Endodermal cell (in vitro differentiated cells): ENCODE data around the gene ARHGAP27. TPM values are rescaled to one million over a fixed set of nuclear protein-coding genes. Genes with fewer than 3 reads are reported as not detected.
A peak's percentile ranks its signal among the peaks of the same experiment; 100 is the strongest.

ENCODE experiments used
- DNase-seq: peaks from one replicate; pipeline ENCODE4 v3.0.0-alpha.2; 2017
- H3K27ac ChIP-seq: 2 replicates; pipeline ENCODE4 v1.5.1; 2013; ENCODE audit warnings: mild to moderate bottlenecking, low read depth, low read length, moderate library complexity
- H3K27me3 ChIP-seq: 2 replicates; pipeline ENCODE4 v1.6.1; 2013; ENCODE audit warnings: mild to moderate bottlenecking, low read length, moderate library complexity; ENCODE audit not compliant: insufficient read depth, control insufficient read depth, poor library complexity, severe bottlenecking
- H3K36me3 ChIP-seq: 2 replicates; pipeline ENCODE4 v1.7.0; 2013; ENCODE audit warnings: mild to moderate bottlenecking, low read length, moderate library complexity; ENCODE audit not compliant: control insufficient read depth, insufficient read depth
- H3K4me1 ChIP-seq: one replicate; pipeline ENCODE4 v1.7.0; 2013; ENCODE audit warnings: low read length; ENCODE audit not compliant: control insufficient read depth, insufficient read depth
- H3K4me3 ChIP-seq: 2 replicates; pipeline ENCODE4 v1.5.1; 2013; ENCODE audit warnings: mild to moderate bottlenecking, low read length, moderate library complexity
- H3K9ac ChIP-seq: 2 replicates; pipeline ENCODE4 v1.6.1; 2013; ENCODE audit warnings: mild to moderate bottlenecking, low read length, moderate library complexity; ENCODE audit not compliant: poor library complexity, severe bottlenecking; ENCODE audit errors: extremely low read depth
- H3K9me3 ChIP-seq: 2 replicates; pipeline ENCODE4 v1.6.1; 2013; ENCODE audit warnings: mild to moderate bottlenecking, low read length, moderate library complexity; ENCODE audit not compliant: control insufficient read depth
- H3K27ac Mint-ChIP-seq: 2 replicates; pipeline ENCODE4 v1.8.0; 2020; ENCODE audit warnings: mixed read lengths
- H3K27me3 Mint-ChIP-seq: 2 replicates; pipeline ENCODE4 v1.8.0; 2021; ENCODE audit warnings: mild to moderate bottlenecking, mixed read lengths; ENCODE audit not compliant: insufficient read depth
- H3K36me3 Mint-ChIP-seq: 2 replicates; pipeline ENCODE4 v1.8.0; 2020; ENCODE audit warnings: low read depth, mixed read lengths
- H3K4me1 Mint-ChIP-seq: 2 replicates; pipeline ENCODE4 v1.8.0; 2020; ENCODE audit warnings: mixed read lengths
- H3K4me3 Mint-ChIP-seq: 2 replicates; pipeline ENCODE4 v1.8.0; 2020; ENCODE audit warnings: mild to moderate bottlenecking, moderate library complexity, mixed read lengths
- H3K9me3 Mint-ChIP-seq: 2 replicates; pipeline ENCODE4 v1.8.0; 2020; ENCODE audit warnings: mild to moderate bottlenecking, mixed read lengths
- CTCF ChIP-seq: fragments of 200-600 bp; sonication (generic); conservative IDR thresholded peaks from 2 replicates; pipeline ENCODE4 v1.5.0; 2021; ENCODE audit warnings: antibody characterized with exemption, mild to moderate bottlenecking
- WGBS, 2 experiments: methylation state at CpG; one replicate each; pipeline versions ENCODE4 v1.1.5 to v1.1.7; 2013; ENCODE audit warnings: missing lambda C conversion rate in 2 of 2, mixed read lengths in 1 of 2; ENCODE audit not compliant: insufficient coverage in 1 of 2, insufficient read length in 1 of 2; 5-methylcytosine and 5-hydroxymethylcytosine counted together
- total RNA-seq, 2 donors: library from RNA; stranded (reverse); fragmentation: NEBNext Ultra II Directional in 1 of 2; extraction: Animal tissue kit (Norgen Biotek cat#: 25700) in 1 of 2; gene quantifications; 2 replicates in 1 of 2; 3 replicates in 1 of 2; pipeline ENCODE4 v1.2.1, GENCODE V29; 2021

ARHGAP27 gene
- total RNA-seq, 2 donors from 2014 or later: 16.4 to 20.6 TPM

DNA sequence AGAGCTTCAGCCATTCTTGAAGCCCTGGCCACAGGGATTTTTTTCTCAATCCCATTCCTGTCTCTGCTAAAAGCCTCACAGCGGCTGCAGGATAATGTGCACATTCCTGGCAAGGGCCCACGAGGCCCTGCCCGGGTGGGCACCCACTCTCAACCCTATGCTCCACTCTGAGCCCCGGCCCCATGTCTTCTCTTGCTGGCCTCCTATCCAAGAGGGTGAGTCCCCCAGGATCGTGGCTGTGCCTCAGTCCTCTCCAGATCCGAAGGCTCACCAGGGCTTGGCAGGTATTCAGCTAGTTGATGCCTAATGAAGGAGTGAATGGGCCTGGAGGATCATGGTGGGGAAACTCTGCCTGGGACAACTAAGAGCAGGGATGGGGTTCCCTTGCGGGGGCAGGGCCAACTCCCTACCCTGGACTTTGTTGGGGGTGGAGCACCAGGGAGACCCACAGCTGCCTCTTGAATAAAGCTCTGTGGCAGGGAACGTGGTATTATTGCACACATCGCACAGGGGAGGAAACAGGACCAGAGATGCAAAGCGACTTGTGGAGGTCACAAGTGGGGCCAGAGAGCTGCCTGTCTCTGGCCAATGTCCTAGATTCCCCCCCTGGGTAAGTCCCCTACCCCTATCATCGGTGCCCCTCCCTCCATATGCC is 5.4 kb downstream of the ARHGAP27 start:
- Mint-ChIP-seq H3K9me3 (no peaks in the 10 kb centered on the region), H3K27ac (no peak overlapping the region), H3K27me3 (peaks cover 55% of the 10 kb centered on the region), H3K4me1 (peaks cover 18% of the 10 kb centered on the region), H3K4me3 (no peak overlapping the region), H3K36me3 (no peaks in the 10 kb centered on the region)
- Histone ChIP-seq H3K4me1 (peaks cover 4% of the 10 kb centered on the region), H3K27ac (no peak overlapping the region), H3K27me3 (peaks cover 57% of the 10 kb centered on the region), H3K36me3 (no peaks in the 10 kb centered on the region), H3K4me3 (no peak overlapping the region), H3K9me3 (no peaks in the 10 kb centered on the region), H3K9ac (no peak overlapping the region)
- DNase-seq: peak; percentile 51
- TF ChIP-seq CTCF: no peak
- 77 to 89% methylated on average over 7 to 10 of the region's 11 CpGs for WGBS, 2 experiments

- H3K27me3 Mint-ChIP-seq: peaks cover 54% of the 10 kb centered on the region
- H3K4me1 ChIP-seq: peaks cover 4% of the 10 kb centered on the region
- H3K36me3 ChIP-seq: no peaks in the 10 kb centered on the region
- no peak for TF ChIP-seq CTCF
- H3K27me3 ChIP-seq: peaks cover 52% of the 10 kb centered on the region
- no peak overlapping the region for H3K4me3 ChIP-seq
- peaks cover 18% of the 10 kb centered on the region for H3K4me1 Mint-ChIP-seq
- H3K9me3 ChIP-seq: no peaks in the 10 kb centered on the region
- H3K9ac ChIP-seq: no peak overlapping the region
- H3K9me3 Mint-ChIP-seq: no peaks in the 10 kb centered on the region
- H3K27ac ChIP-seq: no peak overlapping the region
- H3K4me3 Mint-ChIP-seq: no peak overlapping the region
- peak; percentile 39 for DNase-seq
- 77 to 79% methylated on average over 6 to 7 of the region's 7 CpGs for WGBS, 2 experiments
- H3K27ac Mint-ChIP-seq: no peak overlapping the region
- no peaks in the 10 kb centered on the region for H3K36me3 Mint-ChIP-seq
These were observed 6.1 kb downstream of the ARHGAP27 start for GRCh38 chr17:45426561-45426960.

- H3K27ac Mint-ChIP-seq: no peak overlapping the region
- H3K9me3 Mint-ChIP-seq: no peaks in the 10 kb centered on the region
- no peaks in the 10 kb centered on the region for H3K36me3 Mint-ChIP-seq
- TF ChIP-seq CTCF: no peak
- H3K4me3 ChIP-seq: no peak overlapping the region
- H3K4me1 Mint-ChIP-seq: peaks cover 18% of the 10 kb centered on the region
- H3K27me3 ChIP-seq: peaks cover 47% of the 10 kb centered on the region
- no peaks in the 10 kb centered on the region for H3K9me3 ChIP-seq
- H3K27me3 Mint-ChIP-seq: peaks cover 48% of the 10 kb centered on the region
- H3K27ac ChIP-seq: no peak overlapping the region
- no peak overlapping the region for H3K9ac ChIP-seq
- H3K4me3 Mint-ChIP-seq: peak overlapping the region; percentile 59
- no peaks in the 10 kb centered on the region for H3K36me3 ChIP-seq
- WGBS, 2 experiments: 68 to 83% methylated on average over 4 to 6 of the region's 6 CpGs
- H3K4me1 ChIP-seq: peaks cover 4% of the 10 kb centered on the region
- no peak for DNase-seq
These were observed 6.7 kb downstream of the ARHGAP27 start for GRCh38 chr17:45425984-45426413.
